Body of pancreas (tissue), 4 donors: Measurements from ENCODE around the gene IQSEC1.

Source experiments
- POLR2A ChIP-seq, 3 donors: fragments of 450-650 bp; IDR thresholded peaks; one replicate each; pipeline ENCODE4 v1.6.1; 2016; ENCODE audit warnings: antibody characterized with exemption in 3 of 3, mild to moderate bottlenecking in 2 of 3
- TF ChIP-seq, protein P1 (sequence below), 7 experiments: fragments of 450-650 bp in 4 of 7; fragments of 200-600 bp in 3 of 7; sonication (generic) in 3 of 7; IDR thresholded peaks; one replicate each; pipeline ENCODE4 v1.5.1; 2016 to 2019; ENCODE audit warnings: antibody characterized with exemption in 7 of 7

GRCh38 chr3:12931273-12931905 lies 141.8 kb downstream of the IQSEC1 start:
- TF ChIP-seq, protein P1, sequence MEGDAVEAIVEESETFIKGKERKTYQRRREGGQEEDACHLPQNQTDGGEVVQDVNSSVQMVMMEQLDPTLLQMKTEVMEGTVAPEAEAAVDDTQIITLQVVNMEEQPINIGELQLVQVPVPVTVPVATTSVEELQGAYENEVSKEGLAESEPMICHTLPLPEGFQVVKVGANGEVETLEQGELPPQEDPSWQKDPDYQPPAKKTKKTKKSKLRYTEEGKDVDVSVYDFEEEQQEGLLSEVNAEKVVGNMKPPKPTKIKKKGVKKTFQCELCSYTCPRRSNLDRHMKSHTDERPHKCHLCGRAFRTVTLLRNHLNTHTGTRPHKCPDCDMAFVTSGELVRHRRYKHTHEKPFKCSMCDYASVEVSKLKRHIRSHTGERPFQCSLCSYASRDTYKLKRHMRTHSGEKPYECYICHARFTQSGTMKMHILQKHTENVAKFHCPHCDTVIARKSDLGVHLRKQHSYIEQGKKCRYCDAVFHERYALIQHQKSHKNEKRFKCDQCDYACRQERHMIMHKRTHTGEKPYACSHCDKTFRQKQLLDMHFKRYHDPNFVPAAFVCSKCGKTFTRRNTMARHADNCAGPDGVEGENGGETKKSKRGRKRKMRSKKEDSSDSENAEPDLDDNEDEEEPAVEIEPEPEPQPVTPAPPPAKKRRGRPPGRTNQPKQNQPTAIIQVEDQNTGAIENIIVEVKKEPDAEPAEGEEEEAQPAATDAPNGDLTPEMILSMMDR (IDR thresholded peaks at IDR 0.05): no peak
- TF ChIP-seq POLR2A (IDR thresholded peaks at IDR 0.05): no peak
